HCT116 (cell line): ENCODE measurements around the gene CLC. TPM values are rescaled to one million over a fixed set of nuclear protein-coding genes. Genes with fewer than 3 reads are reported as not detected.
"Not testable (repeated sequence)": the region's sequence is repeated elsewhere in the genome, so short reads cannot be mapped to it uniquely, and the experiment has no call there.

Experiments
- ATAC-seq: fragments of 200-7000 bp; cut with Tn5 transposase; 2 replicates; pipeline ENCODE4 v1.9.1; 2020; ENCODE audit warnings: mild to moderate bottlenecking, moderate library complexity
- BruUV-seq: library from RNA; stranded (reverse); fragments of 400-500 nt; replicated peaks from 2 replicates; lab custom pipeline; 2021; lab: Mats Ljungman, UMichigan
- CTCF ChIA-PET: fragments of 300-600 bp; sonication (Branson Sonifier 250); formaldehyde crosslinking; loops from one replicate; lab custom pipeline; 2021; ENCODE audit warnings: antibody characterized with exemption; lab: Charles Lee
- POLR2A ChIA-PET: fragments of 300-600, 350-600 bp; sonication (Branson Sonifier 250); formaldehyde crosslinking; loops from one replicate; lab custom pipeline; 2021; ENCODE audit warnings: antibody characterized with exemption; lab: Charles Lee
- RAD21 ChIA-PET, 2 experiments: fragments of 300-600 bp; sonication (Branson Sonifier 250); formaldehyde crosslinking; loops; one replicate each; lab custom pipeline; 2023; ENCODE audit warnings: low total read pairs in 2 of 2; ENCODE audit not compliant: uncharacterized antibody in 2 of 2, unreplicated experiment in 2 of 2, low non-redundant PET in 1 of 2; lab: Charles Lee
- DNase-seq: peaks from one replicate; pipeline ENCODE4 v3.0.0-alpha.2; 2010; ENCODE audit warnings: low read depth, low spot score
- H2AFZ ChIP-seq: fragments of 200-600 bp; shearing (Covaris generic), sonication (generic); 2 replicates; pipeline ENCODE4 v1.6.1; 2017; ENCODE audit warnings: low read depth, mixed run types, mixed read lengths, antibody characterized with exemption, low read length; ENCODE audit not compliant: poor library complexity, severe bottlenecking
- H3K27ac ChIP-seq: 2 replicates; pipeline ENCODE4 v1.5.1; 2012; ENCODE audit warnings: low read depth, low read length
- H3K27me3 ChIP-seq: fragments of 200-600 bp; sonication (generic); 2 replicates; pipeline ENCODE4 v1.6.1; 2016; ENCODE audit warnings: mixed run types, low read length, mixed read lengths; ENCODE audit not compliant: insufficient read depth
- H3K36me3 ChIP-seq, 2 experiments: fragments of 200-500 bp in 1 of 2; fragments of 200-600 bp in 1 of 2; sonication (Bioruptor generic) in 1 of 2; sonication (generic) in 1 of 2; 2 replicates each; pipeline versions ENCODE4 v1.5.1 to v1.6.1; 2014 to 2016; ENCODE audit warnings: low read length in 2 of 2, inconsistent platforms in 1 of 2, mixed read lengths in 1 of 2, mixed run types in 1 of 2; ENCODE audit not compliant: insufficient read depth in 2 of 2, control insufficient read depth in 1 of 2
- H3K4me1 ChIP-seq, 2 experiments: fragments of 200-600 bp in 1 of 2; sonication (generic) in 1 of 2; 2 replicates each; pipeline versions ENCODE4 v1.5.1 to v1.6.1; 2012 to 2017; ENCODE audit warnings: low read length in 2 of 2, inconsistent platforms in 1 of 2, mild to moderate bottlenecking in 1 of 2, mixed read lengths in 1 of 2, mixed run types in 1 of 2, moderate library complexity in 1 of 2; ENCODE audit not compliant: insufficient read depth in 2 of 2, control insufficient read depth in 1 of 2
- H3K4me2 ChIP-seq: fragments of 200-600 bp; sonication (generic); 2 replicates; pipeline ENCODE4 v1.6.1; 2017; ENCODE audit warnings: mixed run types, low read length, mixed read lengths
- H3K4me3 ChIP-seq, 2 experiments: fragments of 200-600 bp in 1 of 2; sonication (generic) in 1 of 2; replicated peaks in 1 of 2; 2 replicates each; pipeline ENCODE4 v1.5.1; 2011 to 2016; ENCODE audit warnings: low read length in 2 of 2, control low read depth in 1 of 2, low read depth in 1 of 2, mild to moderate bottlenecking in 1 of 2, mixed read lengths in 1 of 2, mixed run types in 1 of 2
- H3K79me2 ChIP-seq: fragments of 200-600 bp; sonication (generic); 2 replicates; pipeline ENCODE4 v1.6.1; 2017; ENCODE audit warnings: mild to moderate bottlenecking, mixed run types, low read length, moderate library complexity, mixed read lengths; ENCODE audit not compliant: insufficient read depth
- H3K9ac ChIP-seq: fragments of 200-600 bp; sonication (generic); 2 replicates; pipeline ENCODE4 v1.6.1; 2016; ENCODE audit warnings: low read length, mixed read lengths
- H3K9me2 ChIP-seq: fragments of 200-600 bp; sonication (generic), shearing (Covaris generic); 2 replicates; pipeline ENCODE4 v1.6.1; 2017; ENCODE audit warnings: mixed run types, mild to moderate bottlenecking, moderate library complexity; ENCODE audit not compliant: insufficient read depth
- H3K9me3 ChIP-seq, 2 experiments: fragments of 200-500 bp in 1 of 2; fragments of 200-600 bp in 1 of 2; sonication (Bioruptor generic) in 1 of 2; sonication (generic) in 1 of 2; 2 replicates each; pipeline ENCODE4 v1.6.1; 2014 to 2017; ENCODE audit warnings: low read length in 2 of 2, mixed read lengths in 2 of 2, inconsistent platforms in 1 of 2, low read depth in 1 of 2, mild to moderate bottlenecking in 1 of 2, mixed run types in 1 of 2, moderate library complexity in 1 of 2; ENCODE audit not compliant: control insufficient read depth in 1 of 2, insufficient read depth in 1 of 2
- H4K20me1 ChIP-seq: fragments of 200-600 bp; sonication (generic), shearing (Covaris generic); 2 replicates; pipeline ENCODE4 v1.6.1; 2017; ENCODE audit warnings: mixed run types, mild to moderate bottlenecking, moderate library complexity; ENCODE audit not compliant: insufficient read depth
- POLR2A ChIP-seq: IDR thresholded peaks from 2 replicates; pipeline ENCODE4 v1.7.0; 2011; ENCODE audit warnings: borderline replicate concordance; ENCODE audit not compliant: insufficient read depth, insufficient read length; ENCODE audit errors: extremely low read depth
- POLR2AphosphoS5 ChIP-seq: IDR thresholded peaks from 2 replicates; pipeline ENCODE4 v1.6.1; 2011; ENCODE audit warnings: mild to moderate bottlenecking, low read depth, low read length, moderate library complexity
- intact Hi-C: fragments of 100-400 bp; cut with micrococcal nuclease; formaldehyde crosslinking; loops from 2 replicates; pipeline ENCODE4 v1.10.0; 2022
- total RNA-seq: library from RNA; stranded (reverse); gene quantifications from one replicate; pipeline ENCODE4 v1.2.1, GENCODE V29; 2021; ENCODE audit not compliant: unreplicated experiment
- TF ChIP-seq, protein P1 (sequence below): IDR thresholded peaks from 2 replicates; pipeline ENCODE4 v1.6.1; 2012

The CLC gene
- total RNA-seq, 1 experiment from 2014 or later = not detected

DNA sequence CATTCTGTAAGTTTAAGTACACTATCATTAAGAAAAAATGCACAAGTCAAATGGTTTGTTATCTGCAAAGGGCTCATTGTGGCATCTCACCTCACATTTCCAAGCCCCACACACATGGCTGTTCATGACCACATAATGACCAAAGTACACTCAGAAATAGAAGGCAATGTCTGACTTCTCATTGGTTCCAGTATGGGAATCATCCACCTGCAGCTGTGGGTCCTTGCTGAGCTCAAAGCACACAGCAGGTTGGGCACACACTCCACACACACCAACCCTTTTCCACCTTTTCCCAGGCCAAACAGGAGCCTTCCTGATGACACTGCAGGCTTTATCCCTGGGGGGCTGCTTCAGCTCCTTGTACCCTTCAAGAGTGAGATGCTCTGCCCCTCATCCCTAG, 11.8 kb downstream of the CLC start:
- ChIA-PET CTCF (no interaction called here), RAD21 (no interaction called here), POLR2A (no interaction called here)
- TF ChIP-seq, protein P1, sequence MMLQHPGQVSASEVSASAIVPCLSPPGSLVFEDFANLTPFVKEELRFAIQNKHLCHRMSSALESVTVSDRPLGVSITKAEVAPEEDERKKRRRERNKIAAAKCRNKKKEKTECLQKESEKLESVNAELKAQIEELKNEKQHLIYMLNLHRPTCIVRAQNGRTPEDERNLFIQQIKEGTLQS = no peak
- TF ChIP-seq POLR2A = no peak
- TF ChIP-seq POLR2AphosphoS5 = no peak
- Histone ChIP-seq H3K27me3 (peaks cover 62% of the 10 kb centered on the region), H3K36me3 (no peaks in the 10 kb centered on the region), H3K4me2 (no peak overlapping the region), H3K9me3 (no peaks in the 10 kb centered on the region), H3K27ac (no peak overlapping the region), H3K9me2 (no peaks in the 10 kb centered on the region), H3K79me2 (no peaks in the 10 kb centered on the region), H4K20me1 (no peaks in the 10 kb centered on the region), H2AFZ (no peak overlapping the region), H3K4me3 (no peak overlapping the region), H3K9ac (no peak overlapping the region), H3K4me1 (no peaks in the 10 kb centered on the region)
- intact Hi-C loops = no loop called here
- no peak for DNase-seq
- ATAC-seq = no peak
- BruUV-seq = no TSS peak

DNA sequence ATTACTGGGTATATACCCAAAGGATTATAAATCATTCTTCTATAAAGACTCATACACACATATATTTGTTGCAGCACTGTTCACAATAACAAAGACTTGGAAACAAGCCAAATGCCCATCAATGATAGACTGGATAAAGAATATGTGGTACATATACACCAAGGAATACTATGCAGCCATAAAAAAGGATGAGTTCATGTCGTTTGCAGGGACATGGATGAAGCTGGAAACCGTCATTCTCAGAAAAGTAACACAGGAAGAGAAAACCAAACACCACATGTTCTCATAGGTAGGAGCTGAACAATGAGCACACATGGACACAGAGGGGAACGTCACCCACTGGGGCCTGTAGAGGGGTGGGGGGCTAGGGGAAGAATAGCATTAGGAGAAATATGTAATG, 17.7 kb downstream of the CLC start:
- H3K36me3 ChIP-seq, intact Hi-C loops, POLR2A ChIA-PET, H3K4me3 ChIP-seq, DNase-seq, H3K4me2 ChIP-seq, CTCF ChIA-PET, H3K27ac ChIP-seq, H3K9ac ChIP-seq, H2AFZ ChIP-seq, H3K9me3 ChIP-seq, ATAC-seq, H3K79me2 ChIP-seq, H4K20me1 ChIP-seq, RAD21 ChIA-PET, H3K4me1 ChIP-seq, H3K9me2 ChIP-seq, BruUV-seq: not testable (repeated sequence)
- peaks cover 12% of the 10 kb centered on the region; the same call in 1 of the 2 replicates for H3K27me3 ChIP-seq
